ENCODE measurements around the gene DPH2.
A peak's percentile ranks its signal among the peaks of the same experiment; 100 is the strongest.

The DPH2 gene

DNA sequence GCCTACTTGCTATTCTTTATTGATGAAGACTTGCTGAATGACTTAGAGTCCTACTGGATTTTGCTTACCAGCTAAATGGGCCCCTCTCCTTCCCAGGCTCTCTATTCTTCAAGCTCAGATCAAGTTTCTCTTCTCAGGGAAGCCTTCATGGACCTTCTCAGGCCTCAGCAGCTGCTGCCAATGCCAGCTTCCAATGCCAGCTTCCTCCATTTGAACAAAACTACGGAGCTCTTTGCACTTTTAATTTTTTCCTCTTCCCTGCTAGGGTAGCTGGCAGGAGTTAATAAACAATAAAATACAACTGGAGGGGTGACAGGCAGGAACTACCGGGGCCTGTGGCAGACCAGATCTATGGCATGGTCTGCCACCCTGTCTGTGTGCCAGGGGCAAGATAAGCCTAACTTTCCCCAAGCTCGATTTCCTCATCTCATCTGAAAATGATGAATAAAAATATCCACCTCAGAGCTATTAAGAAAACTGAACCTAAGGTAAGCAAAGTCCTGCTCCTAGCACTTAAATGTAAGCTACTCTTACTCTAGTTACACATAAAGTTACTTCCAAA, 24.1 kb upstream of the DPH2 start:
- H4K20me1 ChIP-seq (ENCODE audit: insufficient read depth, low read length) = peaks cover 17% of the 10 kb centered on the region
- H2AFZ ChIP-seq (ENCODE audit: low read depth, low read length) = peak overlapping the region; percentile 100
- peaks cover 41% of the 10 kb centered on the region for H3K79me2 ChIP-seq (ENCODE audit: insufficient read depth, low read length)
- peak overlapping the region; percentile 99 for H3K27ac ChIP-seq (ENCODE audit: low read length)
- ATAC-seq (ENCODE audit: insufficient read depth, low read depth) (no peak), DNase-seq (no peak)
- H3K9ac ChIP-seq (ENCODE audit: low read depth, low read length) = peak overlapping the region; percentile 92
- TF ChIP-seq CTCF (IDR thresholded peaks at IDR 0.05; ENCODE audit: borderline replicate concordance, extremely low read depth, low read length, poor library complexity, severe bottlenecking) = no peak
- TF ChIP-seq EZH2 (IDR thresholded peaks at IDR 0.05; ENCODE audit: borderline replicate concordance, low read depth, low read length, severe bottlenecking) = no peak
- peaks cover 19% of the 10 kb centered on the region for H3K36me3 ChIP-seq (ENCODE audit: insufficient read depth, low read length)
- H3K4me3 ChIP-seq (ENCODE audit: low read depth in 1 of 2, low read length in 2 of 2) = peak overlapping the region; percentile 96 to 98
- no peaks in the 10 kb centered on the region for H3K27me3 ChIP-seq (ENCODE audit: insufficient read depth, low read length, poor library complexity)
- H3K9me3 ChIP-seq (ENCODE audit: insufficient read depth, low read length, severe bottlenecking) = no peaks in the 10 kb centered on the region
- H3K4me2 ChIP-seq (ENCODE audit: insufficient read depth, low read length) = peak overlapping the region; percentile 98
- H3K4me1 ChIP-seq (ENCODE audit: insufficient read depth, low read length) = peaks cover 39% of the 10 kb centered on the region

- no peak for TF ChIP-seq EZH2 (IDR thresholded peaks at IDR 0.05; ENCODE audit: borderline replicate concordance, low read depth, low read length, severe bottlenecking)
- TF ChIP-seq CTCF (IDR thresholded peaks at IDR 0.05; ENCODE audit: borderline replicate concordance, extremely low read depth, low read length, poor library complexity, severe bottlenecking) = peak; percentile 87
- Histone ChIP-seq H3K9me3 (ENCODE audit: insufficient read depth, low read length, severe bottlenecking) (no peaks in the 10 kb centered on the region), H3K79me2 (ENCODE audit: insufficient read depth, low read length) (peaks cover 41% of the 10 kb centered on the region)
These were observed 23.4 kb upstream of the DPH2 start, which contains the start of gene IPO13 for GRCh38 chr1:43946236-43947060. IPO13 (plus strand) TSS chr1:43946950; CDS start chr1:43947601, 651 bp downstream.

GRCh38 chr1:43947061-43947873, 22.5 kb upstream of the DPH2 start:
- Histone ChIP-seq H3K79me2 (ENCODE audit: insufficient read depth, low read length) (peaks cover 41% of the 10 kb centered on the region), H3K27ac (ENCODE audit: low read length) (peak overlapping the region; percentile 99), H3K9ac (ENCODE audit: low read depth, low read length) (peak overlapping the region; percentile 92), H4K20me1 (ENCODE audit: insufficient read depth, low read length) (peaks cover 17% of the 10 kb centered on the region), H3K4me3 (ENCODE audit: low read depth in 1 of 2, low read length in 2 of 2) (peak overlapping the region; percentile 96 to 98), H2AFZ (ENCODE audit: low read depth, low read length) (peak overlapping the region; percentile 100), H3K9me3 (ENCODE audit: insufficient read depth, low read length, severe bottlenecking) (no peaks in the 10 kb centered on the region), H3K27me3 (ENCODE audit: insufficient read depth, low read length, poor library complexity) (no peaks in the 10 kb centered on the region), H3K36me3 (ENCODE audit: insufficient read depth, low read length) (peaks cover 19% of the 10 kb centered on the region), H3K4me2 (ENCODE audit: insufficient read depth, low read length) (peak overlapping the region; percentile 98), H3K4me1 (ENCODE audit: insufficient read depth, low read length) (peaks cover 39% of the 10 kb centered on the region)
- ATAC-seq (ENCODE audit: insufficient read depth, low read depth) (peak; percentile 12; the same call in 2 of the 3 replicates), DNase-seq (peak; percentile 28)
- TF ChIP-seq CTCF (IDR thresholded peaks at IDR 0.05; ENCODE audit: borderline replicate concordance, extremely low read depth, low read length, poor library complexity, severe bottlenecking) (no peak), EZH2 (IDR thresholded peaks at IDR 0.05; ENCODE audit: borderline replicate concordance, low read depth, low read length, severe bottlenecking) (no peak)

More at GRCh38 chr1:43946236-43947060, 23.4 kb upstream of the DPH2 start, which contains the start of gene IPO13:
- Histone ChIP-seq H3K4me2 (ENCODE audit: insufficient read depth, low read length) (peak within 1 kb of the TSS; percentile 98), H3K4me1 (ENCODE audit: insufficient read depth, low read length) (peaks cover 39% of the 10 kb centered on the region), H3K9ac (ENCODE audit: low read depth, low read length) (peak within 1 kb of the TSS; percentile 92), H4K20me1 (ENCODE audit: insufficient read depth, low read length) (peaks cover 17% of the 10 kb centered on the region), H3K4me3 (ENCODE audit: low read depth in 1 of 2, low read length in 2 of 2) (peak within 1 kb of the TSS; percentile 96 to 98), H3K27me3 (ENCODE audit: insufficient read depth, low read length, poor library complexity) (no peaks in the 10 kb centered on the region), H3K36me3 (ENCODE audit: insufficient read depth, low read length) (peaks cover 19% of the 10 kb centered on the region), H3K27ac (ENCODE audit: low read length) (peak within 1 kb of the TSS; percentile 99), H2AFZ (ENCODE audit: low read depth, low read length) (peak within 1 kb of the TSS; percentile 100)
- peak; percentile 94 for ATAC-seq (ENCODE audit: insufficient read depth, low read depth)
- peak; percentile 96 for DNase-seq

Data from DND-41 (cell line).